ENCODE data around the gene TMEM243. TPM values are rescaled to one million over a fixed set of nuclear protein-coding genes. Genes with fewer than 3 reads are reported as not detected.
"Not testable (repeated sequence)": the region's sequence is repeated elsewhere in the genome, so short reads cannot be mapped to it uniquely, and the experiment has no call there.

TMEM243 gene, protein sequence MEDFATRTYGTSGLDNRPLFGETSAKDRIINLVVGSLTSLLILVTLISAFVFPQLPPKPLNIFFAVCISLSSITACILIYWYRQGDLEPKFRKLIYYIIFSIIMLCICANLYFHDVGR
- total RNA-seq (10 to 100 TPM; 21.9 to 26.3 TPM), polyA plus RNA-seq (ENCODE audit: insufficient read depth, low read depth, low replicate concordance) (27.6 TPM)
- long read RNA-seq, donor 1, transcript TMEM243-201 (4 exons, 1,063 nt), result major isoform, 15 of 17 reads
- long read RNA-seq, donor 1, partial matches to known transcripts, result 0 of 17 reads
- long read RNA-seq, donor 1, other reads (novel, unspliced or antisense), result 0 of 17 reads
- long read RNA-seq, donor 2, partial matches to known transcripts, result 0 of 6 reads
- long read RNA-seq, donor 2, other reads (novel, unspliced or antisense), result 0 of 6 reads

DNA sequence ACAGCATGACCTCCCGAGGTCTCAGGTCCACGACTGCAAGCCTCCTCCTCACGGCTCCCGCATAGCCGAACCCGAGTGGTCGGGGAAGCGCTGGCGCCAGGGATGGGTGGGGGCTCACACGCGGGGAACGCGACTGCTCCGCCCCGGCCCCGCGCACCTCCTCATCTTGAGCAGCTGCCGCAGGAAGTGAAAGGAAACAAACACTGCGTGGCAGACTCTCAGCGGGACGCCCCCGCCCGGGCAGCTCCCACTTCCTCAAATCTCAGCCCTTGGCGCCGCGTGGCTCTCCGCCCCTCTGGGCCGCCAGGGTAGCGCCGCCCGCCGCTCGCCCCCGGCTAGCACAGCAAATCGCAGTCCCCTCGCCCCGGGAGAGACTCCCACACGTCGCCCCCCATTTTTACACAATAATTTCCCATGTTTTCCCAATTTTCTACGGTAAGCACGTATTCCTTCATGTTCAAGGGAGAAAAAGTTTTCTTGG lies at the start of gene TMEM243:
Gene TMEM243, minus strand, starts transcription at position 188 of the 481 bp plus-strand sequence. CDS start 229 bp downstream, outside the sequence.
- intact Hi-C loops (cut with DNase I; ENCODE audit: low total_unique reads), result loop anchor here (10.0 kb wide), 1 partner anchor 75 kb away; no protein-coding TSS in a partner anchor

DNA sequence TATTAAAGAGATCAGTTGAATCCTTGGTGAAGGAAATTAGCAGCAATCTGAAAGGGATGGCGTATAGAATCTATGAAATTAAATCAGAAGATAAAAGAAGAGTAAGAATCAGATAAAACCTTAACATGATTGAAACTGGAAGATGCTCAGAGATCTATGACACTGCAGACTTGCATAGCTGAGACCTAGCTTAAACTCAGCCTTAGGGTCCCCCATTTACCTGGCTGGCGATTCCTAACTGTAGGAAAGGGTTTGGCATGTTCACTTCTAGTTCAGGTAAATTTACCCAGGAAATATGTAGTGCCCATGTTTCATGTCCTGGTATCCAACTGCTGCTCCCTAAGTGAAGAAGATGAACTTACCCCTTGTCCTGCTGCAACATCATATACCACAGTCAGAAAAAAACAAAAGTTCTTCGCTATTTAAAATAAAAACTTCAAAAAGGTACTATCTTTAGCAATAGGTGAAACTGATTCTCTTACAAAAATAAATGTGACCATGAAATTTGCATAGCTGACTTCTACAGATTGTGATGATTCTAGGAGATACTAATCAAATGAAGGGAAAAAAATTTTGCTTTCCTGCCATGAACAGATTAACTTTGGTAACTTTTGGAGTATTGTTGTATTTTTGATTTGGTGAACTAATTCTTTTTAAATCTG lies 47.8 kb upstream of the TMEM243 start:
- H3K4me3 ChIP-seq, result no peak overlapping the region
- no peak for DNase-seq
- TF ChIP-seq, protein P1, sequence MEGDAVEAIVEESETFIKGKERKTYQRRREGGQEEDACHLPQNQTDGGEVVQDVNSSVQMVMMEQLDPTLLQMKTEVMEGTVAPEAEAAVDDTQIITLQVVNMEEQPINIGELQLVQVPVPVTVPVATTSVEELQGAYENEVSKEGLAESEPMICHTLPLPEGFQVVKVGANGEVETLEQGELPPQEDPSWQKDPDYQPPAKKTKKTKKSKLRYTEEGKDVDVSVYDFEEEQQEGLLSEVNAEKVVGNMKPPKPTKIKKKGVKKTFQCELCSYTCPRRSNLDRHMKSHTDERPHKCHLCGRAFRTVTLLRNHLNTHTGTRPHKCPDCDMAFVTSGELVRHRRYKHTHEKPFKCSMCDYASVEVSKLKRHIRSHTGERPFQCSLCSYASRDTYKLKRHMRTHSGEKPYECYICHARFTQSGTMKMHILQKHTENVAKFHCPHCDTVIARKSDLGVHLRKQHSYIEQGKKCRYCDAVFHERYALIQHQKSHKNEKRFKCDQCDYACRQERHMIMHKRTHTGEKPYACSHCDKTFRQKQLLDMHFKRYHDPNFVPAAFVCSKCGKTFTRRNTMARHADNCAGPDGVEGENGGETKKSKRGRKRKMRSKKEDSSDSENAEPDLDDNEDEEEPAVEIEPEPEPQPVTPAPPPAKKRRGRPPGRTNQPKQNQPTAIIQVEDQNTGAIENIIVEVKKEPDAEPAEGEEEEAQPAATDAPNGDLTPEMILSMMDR (IDR thresholded peaks at IDR 0.05), result no peak
- TF ChIP-seq POLR2A (IDR thresholded peaks at IDR 0.05), result no peak
- H3K27me3 ChIP-seq, result no peaks in the 10 kb centered on the region
- intact Hi-C loops (cut with DNase I; ENCODE audit: low total_unique reads), result no loop called here
- H3K9me3 ChIP-seq, result no peaks in the 10 kb centered on the region
- WGBS, 2 donors, result 83 to 84% methylated on average over 3 of the region's 3 CpGs
- no peaks in the 10 kb centered on the region for H3K4me1 ChIP-seq
- H3K36me3 ChIP-seq (ENCODE audit: low read depth, missing control alignments), result no peaks in the 10 kb centered on the region
- H3K27ac ChIP-seq, result no peak overlapping the region

More for the DNA sequence above, at the start of gene TMEM243:
- peak within 1 kb of the TSS; percentile 75 to 86 for H3K27ac ChIP-seq
- H3K9me3 ChIP-seq, result no peaks in the 10 kb centered on the region
- no peaks in the 10 kb centered on the region for H3K27me3 ChIP-seq
- peak; percentile 80 for DNase-seq
- 1% methylated on average over 23 to 41 of the region's 41 CpGs for WGBS, 2 donors
- TF ChIP-seq POLR2A (IDR thresholded peaks at IDR 0.05), result no peak
- TF ChIP-seq, protein P1 (IDR thresholded peaks at IDR 0.05), result no peak
- no peaks in the 10 kb centered on the region for H3K36me3 ChIP-seq (ENCODE audit: low read depth, missing control alignments)
- H3K4me3 ChIP-seq, result peak within 1 kb of the TSS; percentile 77 to 83
- H3K4me1 ChIP-seq, result no peaks in the 10 kb centered on the region

DNA sequence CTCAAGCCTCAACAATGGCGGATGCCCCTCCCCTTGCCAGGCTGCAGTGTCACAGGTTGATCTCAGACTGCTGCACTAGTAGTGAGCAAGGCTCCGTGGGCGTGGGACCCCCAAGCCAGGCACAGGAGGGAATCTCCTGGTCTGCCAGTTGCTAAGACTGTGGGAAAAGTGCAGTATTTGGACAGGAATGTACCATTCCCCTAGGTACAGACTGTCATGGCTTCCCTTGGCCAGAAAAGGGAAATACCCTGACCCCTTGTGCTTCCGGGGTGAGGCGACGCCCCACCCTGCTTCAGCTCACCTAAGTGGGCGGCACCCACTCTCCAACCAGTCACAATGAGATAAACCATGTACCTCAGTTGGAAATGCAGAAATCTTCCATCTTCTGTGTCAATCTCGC lies 44.0 kb upstream of the TMEM243 start:
- 79 to 92% methylated on average over 6 to 8 of the region's 8 CpGs for whole genome bisulfite sequencing, 2 donors
- H3K4me3 ChIP-seq, result no peak overlapping the region
- no peaks in the 10 kb centered on the region for H3K27me3 ChIP-seq
- DNase-seq, result no peak
- intact Hi-C loops (cut with DNase I; ENCODE audit: low total_unique reads), result no loop called here
- H3K9me3 ChIP-seq, result no peaks in the 10 kb centered on the region
- no peak overlapping the region for H3K27ac ChIP-seq
- no peaks in the 10 kb centered on the region for H3K4me1 ChIP-seq
- H3K36me3 ChIP-seq (ENCODE audit: low read depth, missing control alignments), result no peaks in the 10 kb centered on the region
- TF ChIP-seq, protein P1 (IDR thresholded peaks at IDR 0.05), result no peak
- TF ChIP-seq POLR2A (IDR thresholded peaks at IDR 0.05), result no peak

DNA sequence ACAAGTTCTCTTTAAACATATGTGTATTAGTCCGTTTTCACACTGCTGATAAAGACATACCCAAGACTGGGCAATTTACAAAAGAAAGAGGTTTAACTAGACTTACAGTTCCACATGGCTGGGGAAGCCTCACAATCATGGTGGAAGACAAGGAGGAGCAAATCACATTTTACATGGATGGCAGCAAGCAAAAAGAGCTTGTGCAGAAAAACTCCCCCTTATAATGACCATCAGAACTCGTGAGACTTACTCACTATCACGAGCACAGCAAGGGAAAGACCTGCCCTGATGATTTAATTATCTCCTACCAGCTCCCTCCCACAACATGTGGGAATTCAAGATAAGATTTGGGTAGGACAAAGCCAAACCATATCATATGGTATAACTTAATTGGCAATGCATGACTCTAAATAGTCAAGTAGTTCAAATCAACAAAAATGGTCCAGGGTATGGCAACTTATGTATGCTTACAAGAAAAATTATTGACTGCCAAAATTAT lies 34.1 kb upstream of the TMEM243 start:
- no peak for DNase-seq
- 56 to 68% methylated on average over 3 of the region's 3 CpGs for WGBS, 2 donors
- intact Hi-C loops (cut with DNase I; ENCODE audit: low total_unique reads), result no loop called here
- Histone ChIP-seq H3K36me3 (ENCODE audit: low read depth, missing control alignments) (no peaks in the 10 kb centered on the region), H3K27ac (no peak overlapping the region), H3K9me3 (no peaks in the 10 kb centered on the region), H3K4me3 (no peak overlapping the region), H3K4me1 (no peaks in the 10 kb centered on the region), H3K27me3 (no peaks in the 10 kb centered on the region)
- no peak for TF ChIP-seq POLR2A (IDR thresholded peaks at IDR 0.05)
- TF ChIP-seq, protein P1 (IDR thresholded peaks at IDR 0.05), result no peak

DNA sequence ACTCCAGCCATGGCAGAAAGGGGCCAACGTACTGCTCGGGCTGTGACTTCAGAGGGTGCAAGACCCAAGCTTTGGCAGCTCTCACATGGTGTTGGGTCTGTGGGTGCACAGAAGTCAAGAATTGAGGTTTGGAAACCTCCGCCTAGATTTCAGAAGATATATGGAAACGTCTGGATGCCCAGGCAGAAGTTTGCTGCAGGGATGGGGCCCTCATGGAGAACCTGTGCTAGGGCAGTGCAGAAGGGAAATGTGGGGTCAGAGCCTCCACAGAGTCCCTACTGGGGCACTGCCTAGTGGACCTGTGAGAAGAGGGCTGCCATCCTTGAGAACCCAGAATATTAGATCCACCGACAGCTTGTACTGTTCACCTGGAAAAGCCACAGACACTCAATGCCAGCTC lies 26.1 kb upstream of the TMEM243 start:
- H3K27ac ChIP-seq; H3K27me3 ChIP-seq; H3K4me3 ChIP-seq; H3K36me3 ChIP-seq (ENCODE audit: low read depth, missing control alignments); H3K9me3 ChIP-seq; intact Hi-C loops (cut with DNase I; ENCODE audit: low total_unique reads); DNase-seq; H3K4me1 ChIP-seq: not testable (repeated sequence)
- 76 to 90% methylated on average over 3 to 5 of the region's 5 CpGs for WGBS, 2 donors

DNA sequence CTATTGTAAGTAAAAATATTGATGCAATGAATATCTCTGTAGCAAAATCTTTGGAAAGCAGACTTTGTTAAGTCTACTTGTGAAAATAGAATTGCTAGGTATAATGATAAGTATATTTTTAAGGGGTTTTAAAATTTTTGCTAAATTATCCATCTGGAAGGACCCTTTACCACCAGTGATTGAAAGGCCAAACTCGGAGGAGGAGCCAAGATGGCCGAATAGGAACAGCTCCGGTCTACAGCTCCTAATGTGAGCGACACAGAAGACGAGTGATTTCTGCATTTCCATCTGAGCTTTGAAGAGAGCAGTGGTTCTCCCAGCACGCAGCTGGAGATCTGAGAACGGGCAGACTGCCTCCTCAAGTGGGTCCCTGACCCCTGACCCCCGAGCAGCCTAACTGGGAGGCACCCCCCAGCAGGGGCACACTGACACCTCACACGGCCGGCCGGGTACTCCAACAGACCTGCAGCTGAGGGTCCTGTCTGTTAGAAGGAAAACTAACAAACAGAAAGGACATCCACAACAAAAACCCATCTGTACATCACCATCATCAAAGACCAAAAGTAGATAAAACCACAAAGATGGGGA lies 19.0 kb upstream of the TMEM243 start:
- H3K9me3 ChIP-seq; H3K27ac ChIP-seq; DNase-seq; H3K4me3 ChIP-seq; H3K36me3 ChIP-seq (ENCODE audit: low read depth, missing control alignments); H3K4me1 ChIP-seq; H3K27me3 ChIP-seq: not testable (repeated sequence)
- intact Hi-C loops (cut with DNase I; ENCODE audit: low total_unique reads), result loop anchor here (10.0 kb wide), 1 partner anchor 304 kb away; no protein-coding TSS in a partner anchor
- 49 to 68% methylated on average over 5 to 11 of the region's 11 CpGs for WGBS, 2 donors
